H1 (cell line): Measurements from ENCODE around the gene HINT3. TPM values are rescaled to one million over a fixed set of nuclear protein-coding genes. Genes with fewer than 3 reads are reported as not detected.

Experiments used
- CTCF ChIA-PET: fragments of 300-600 bp; sonication (Branson Sonifier 250); formaldehyde crosslinking; loops from one replicate; lab custom pipeline; 2021; ENCODE audit not compliant: partially characterized antibody; lab: Charles Lee
- POLR2A ChIA-PET: fragments of 300-600 bp; sonication (Branson Sonifier 250); formaldehyde crosslinking; loops from one replicate; lab custom pipeline; 2021; ENCODE audit warnings: inconsistent platforms; ENCODE audit not compliant: partially characterized antibody; lab: Charles Lee
- DNase-seq, 2 experiments: peaks; one replicate each; pipeline versions ENCODE4 v3.0.0 to v3.0.0-alpha.2; 2010 to 2022; ENCODE audit warnings: low spot score in 2 of 2, low read depth in 1 of 2, mixed read lengths in 1 of 2
- FAIRE-seq: peaks from 2 replicates; lab custom pipeline; 2011; peaks lifted over from hg19 to GRCh38; lab: Jason Lieb, UNC
- H2AFZ ChIP-seq: 2 replicates; pipeline ENCODE4 v1.8.1; 2012; ENCODE audit warnings: low read length, inconsistent platforms
- H2AK5ac ChIP-seq: 2 replicates; pipeline ENCODE4 v1.6.1; 2013; ENCODE audit warnings: low read depth, low read length
- H2BK120ac ChIP-seq: replicated peaks from 2 replicates; pipeline ENCODE3; 2013; ENCODE audit warnings: low read depth, low read length, inconsistent platforms
- H2BK12ac ChIP-seq: 2 replicates; pipeline ENCODE4 v1.6.1; 2013; ENCODE audit warnings: low read depth, low read length
- H2BK15ac ChIP-seq: 2 replicates; pipeline ENCODE4 v1.6.1; 2013; ENCODE audit warnings: low read length
- H2BK20ac ChIP-seq: 2 replicates; pipeline ENCODE4 v1.6.1; 2013; ENCODE audit warnings: low read length
- H2BK5ac ChIP-seq: 2 replicates; pipeline ENCODE4 v1.6.1; 2013; ENCODE audit warnings: low read depth, low read length
- H3K14ac ChIP-seq: 2 replicates; pipeline ENCODE4 v1.6.1; 2013; ENCODE audit warnings: inconsistent platforms; ENCODE audit not compliant: insufficient read length
- H3K18ac ChIP-seq: 2 replicates; pipeline ENCODE4 v1.6.1; 2013; ENCODE audit warnings: low read length; ENCODE audit errors: extremely low read depth
- H3K23ac ChIP-seq: 2 replicates; pipeline ENCODE4 v1.6.1; 2013; ENCODE audit warnings: inconsistent platforms; ENCODE audit not compliant: insufficient read length
- H3K23me2 ChIP-seq: 2 replicates; pipeline ENCODE4 v1.6.1; 2013; ENCODE audit warnings: low read depth, low read length
- H3K27ac ChIP-seq: 2 replicates; pipeline ENCODE4 v1.6.1; 2011; ENCODE audit warnings: low read depth, low read length, inconsistent platforms
- H3K27me3 ChIP-seq, 4 experiments: replicated peaks in 1 of 4; 1 replicate in 1 of 4; 2 replicates in 3 of 4; pipeline versions ENCODE4 v1.6.1 to v1.8.1; 2011 to 2013; ENCODE audit warnings: low read length in 3 of 4, mild to moderate bottlenecking in 3 of 4, inconsistent platforms in 2 of 4, mixed read lengths in 2 of 4, moderate library complexity in 1 of 4; ENCODE audit not compliant: control insufficient read depth in 3 of 4, insufficient read depth in 3 of 4; ENCODE audit errors: extremely low read depth in 1 of 4
- H3K36me3 ChIP-seq, 4 experiments: 2 replicates each; pipeline versions ENCODE4 v1.6.1 to v1.8.1; 2011 to 2013; ENCODE audit warnings: mild to moderate bottlenecking in 4 of 4, low read length in 3 of 4, moderate library complexity in 2 of 4, control low read depth in 1 of 4, inconsistent platforms in 1 of 4; ENCODE audit not compliant: insufficient read depth in 4 of 4, control insufficient read depth in 2 of 4
- H3K4ac ChIP-seq: replicated peaks from 2 replicates; pipeline ENCODE3; 2013; ENCODE audit warnings: low read length, low read depth, mixed read lengths, inconsistent platforms; ENCODE audit not compliant: insufficient read length
- H3K4me1 ChIP-seq, 4 experiments: replicated peaks in 1 of 4; 1 replicate in 1 of 4; 2 replicates in 3 of 4; pipeline versions ENCODE4 v1.6.1 to v1.8.1; 2011 to 2013; ENCODE audit warnings: low read length in 3 of 4, inconsistent platforms in 2 of 4, mixed read lengths in 1 of 4; ENCODE audit not compliant: insufficient read depth in 4 of 4, control insufficient read depth in 3 of 4
- H3K4me2 ChIP-seq, 2 experiments: 2 replicates each; pipeline versions ENCODE4 v1.6.1 to v1.8.1; 2011 to 2013; ENCODE audit warnings: low read depth in 2 of 2, low read length in 2 of 2, control low read depth in 1 of 2, inconsistent platforms in 1 of 2, mild to moderate bottlenecking in 1 of 2; ENCODE audit not compliant: insufficient read depth in 1 of 2
- H3K4me3 ChIP-seq, 4 experiments: fragments of 200-600, 300-600 bp in 1 of 4; sonication (generic), shearing (Covaris generic), sonication (Bioruptor Twin) in 1 of 4; 2 replicates each; pipeline versions ENCODE4 v1.5.1 to v1.8.1; 2011 to 2016; ENCODE audit warnings: low read length in 4 of 4, low read depth in 3 of 4, control low read depth in 2 of 4, inconsistent platforms in 2 of 4, mild to moderate bottlenecking in 2 of 4, mixed read lengths in 1 of 4, moderate library complexity in 1 of 4; ENCODE audit not compliant: insufficient read depth in 2 of 4; ENCODE audit errors: extremely low read depth in 1 of 4
- H3K56ac ChIP-seq: replicated peaks from 2 replicates; pipeline ENCODE3; 2013; ENCODE audit warnings: low read depth, mild to moderate bottlenecking, mixed read lengths, low read length, inconsistent platforms; ENCODE audit not compliant: insufficient read length
- H3K79me1 ChIP-seq: 2 replicates; pipeline ENCODE4 v1.6.1; 2013; ENCODE audit warnings: low read depth, low read length, control low read depth
- H3K79me2 ChIP-seq, 2 experiments: 2 replicates each; pipeline versions ENCODE4 v1.6.1 to v1.8.1; 2012 to 2013; ENCODE audit warnings: low read length in 2 of 2, mild to moderate bottlenecking in 2 of 2, inconsistent platforms in 1 of 2; ENCODE audit not compliant: insufficient read depth in 2 of 2, control insufficient read depth in 1 of 2
- H3K9ac ChIP-seq, 4 experiments: replicated peaks in 1 of 4; 1 replicate in 1 of 4; 2 replicates in 3 of 4; pipeline versions ENCODE4 v1.6.1 to v1.8.1; 2011 to 2013; ENCODE audit warnings: low read depth in 3 of 4, low read length in 3 of 4, control low read depth in 2 of 4, mild to moderate bottlenecking in 2 of 4, moderate library complexity in 2 of 4, inconsistent platforms in 1 of 4; ENCODE audit errors: extremely low read depth in 1 of 4
- H3K9me3 ChIP-seq, 2 experiments: 2 replicates each; pipeline versions ENCODE4 v1.6.1 to v1.8.1; 2012 to 2013; ENCODE audit warnings: mild to moderate bottlenecking in 2 of 2, moderate library complexity in 2 of 2, control low read depth in 1 of 2, inconsistent platforms in 1 of 2, low read depth in 1 of 2, low read length in 1 of 2, mixed read lengths in 1 of 2; ENCODE audit not compliant: insufficient read depth in 2 of 2
- H4K20me1 ChIP-seq, 2 experiments: replicated peaks in 1 of 2; 2 replicates each; pipeline versions ENCODE3 to v1.8.1; 2011 to 2013; ENCODE audit warnings: inconsistent platforms in 2 of 2, low read length in 2 of 2, mild to moderate bottlenecking in 1 of 2; ENCODE audit not compliant: insufficient read depth in 2 of 2, control insufficient read depth in 1 of 2
- H4K5ac ChIP-seq: 2 replicates; pipeline ENCODE4 v1.6.1; 2013; ENCODE audit warnings: low read length, low read depth, mixed read lengths, inconsistent platforms; ENCODE audit not compliant: insufficient read length
- H4K8ac ChIP-seq: 2 replicates; pipeline ENCODE4 v1.8.0; 2013; ENCODE audit warnings: mild to moderate bottlenecking, moderate library complexity, low read length, inconsistent platforms; ENCODE audit not compliant: insufficient read depth; ENCODE audit errors: extremely low read depth
- H4K91ac ChIP-seq: replicated peaks from 2 replicates; pipeline ENCODE3; 2013; ENCODE audit warnings: low read length, mixed read lengths, inconsistent platforms; ENCODE audit not compliant: insufficient read length
- ASH2L ChIP-seq: fragments of 200-600, 300-600 bp; sonication (generic); IDR thresholded peaks from one replicate; pipeline ENCODE4 v1.7.1; 2017; ENCODE audit warnings: low read length
- BRCA1 ChIP-seq: IDR thresholded peaks from 2 replicates; pipeline ENCODE4 v1.6.1; 2012; ENCODE audit warnings: low read depth, low read length, improper control_type of control experiment
- CREB1 ChIP-seq: IDR thresholded peaks from 2 replicates; pipeline ENCODE4 v1.6.1; 2012; ENCODE audit warnings: inconsistent platforms
- CTBP2 ChIP-seq: IDR thresholded peaks from 2 replicates; pipeline ENCODE4 v1.7.0; 2011; ENCODE audit warnings: borderline replicate concordance, mild to moderate bottlenecking, moderate library complexity, mixed read lengths, low read length; ENCODE audit not compliant: insufficient read depth, insufficient read length
- RAD21 ChIP-seq, 2 experiments: IDR thresholded peaks in 1 of 2; conservative IDR thresholded peaks in 1 of 2; 2 replicates each; pipeline ENCODE4 v1.6.1; 2011; ENCODE audit warnings: low read depth in 2 of 2, low read length in 2 of 2, improper control_type of control experiment in 1 of 2, inconsistent platforms in 1 of 2, mild to moderate bottlenecking in 1 of 2, moderate library complexity in 1 of 2
- SIN3A ChIP-seq, 2 experiments: IDR thresholded peaks in 1 of 2; conservative IDR thresholded peaks in 1 of 2; 2 replicates each; pipeline ENCODE4 v1.6.1; 2011 to 2012; ENCODE audit warnings: low read length in 2 of 2, improper control_type of control experiment in 1 of 2, low read depth in 1 of 2, mild to moderate bottlenecking in 1 of 2
- TEAD4 ChIP-seq: IDR thresholded peaks from 2 replicates; pipeline ENCODE4 v1.6.1; 2012; ENCODE audit warnings: low read depth, low read length, inconsistent platforms, mixed read lengths
- WGBS, 2 experiments: shearing (Covaris generic) in 1 of 2; methylation state at CpG; one replicate each; pipeline versions ENCODE4 v1.1.6 to v1.1.7; 2013 to 2015; ENCODE audit warnings: low lambda C conversion rate in 2 of 2, mixed read lengths in 2 of 2, inconsistent platforms in 1 of 2, low coverage in 1 of 2, missing lambda C conversion rate in 1 of 2; ENCODE audit not compliant: insufficient replicate concordance in 2 of 2, insufficient coverage in 1 of 2, insufficient read length in 1 of 2; ENCODE audit errors: extremely low coverage in 1 of 2, missing lambda C conversion rate in 1 of 2; 5-methylcytosine and 5-hydroxymethylcytosine counted together
- polyA plus RNA-seq, 7 experiments: library from polyadenylated mRNA; depleted of rRNA in 3 of 7; stranded (reverse) in 5 of 7; unstranded in 2 of 7; fragments of >200 nt in 5 of 7; fragments of 200-250 nt in 2 of 7; gene quantifications; 1 replicate in 5 of 7; 2 replicates in 1 of 7; 4 replicates in 1 of 7; pipeline versions ENCODE4 v1.2.1 to v1.2.3, GENCODE V29; 2011 to 2013; ENCODE audit warnings: missing spikeins in 2 of 7, mixed read lengths in 2 of 7
- total RNA-seq: library from RNA; stranded (reverse); fragmentation: NEBNext Ultra II Directional; extraction: Animal tissue kit (Norgen Biotek cat#: 25700); gene quantifications from 2 replicates; pipeline ENCODE4 v1.2.1, GENCODE V29; 2021
- TF ChIP-seq, protein P1 (sequence below), 3 experiments: IDR thresholded peaks; 1 replicate in 2 of 3; 2 replicates in 1 of 3; pipeline versions ENCODE4 v1.5.1 to v1.6.1; 2011; ENCODE audit warnings: low read length in 3 of 3, mild to moderate bottlenecking in 3 of 3, inconsistent platforms in 2 of 3, low read depth in 1 of 3, moderate library complexity in 1 of 3; ENCODE audit not compliant: insufficient read depth in 1 of 3; ENCODE audit errors: control extremely low read depth in 1 of 3
- TF ChIP-seq, protein P2 (sequence below): IDR thresholded peaks from 2 replicates; pipeline ENCODE4 v1.6.1; 2012; ENCODE audit warnings: inconsistent platforms

The HINT3 gene
- total and polyA plus RNA-seq, 2 of the 8 experiments (the other 6 are each of a cell fraction or from before 2014, with no cell fraction given), result 1.2 to 7.8 TPM

DNA sequence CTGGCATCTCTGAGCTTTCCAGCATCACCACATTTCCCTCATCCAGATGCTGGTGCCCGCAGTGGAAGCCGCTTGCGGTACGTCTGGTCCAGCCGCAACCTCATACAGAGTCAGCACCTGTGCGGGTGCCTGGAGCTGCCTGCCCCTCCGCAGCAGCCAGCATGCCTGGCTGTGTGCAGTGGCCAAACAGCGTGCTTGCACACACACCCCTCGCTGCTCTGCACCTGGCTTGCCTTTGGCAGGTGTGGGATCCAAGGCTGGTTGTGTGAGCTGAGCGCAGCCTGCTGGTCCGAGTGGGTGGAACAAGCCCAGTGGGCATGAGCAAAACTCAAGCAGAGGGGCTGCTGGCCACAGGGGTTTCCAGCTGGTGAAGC, 3.1 kb upstream of the HINT3 start:
- H2BK15ac ChIP-seq, result peak overlapping the region; percentile 53; the same call in 1 of the 2 replicates
- H3K4ac ChIP-seq, result no peak overlapping the region
- FAIRE-seq (no peak), DNase-seq (peak in 1 of 2 experiments; percentile 69)
- 23% methylated on average over 11 of the region's 11 CpGs; no CpG with 5 or more reads in 1 of the 2 experiments for WGBS, 2 experiments
- H2AFZ ChIP-seq, result peak overlapping the region; percentile 99
- no peak overlapping the region for H3K18ac ChIP-seq
- peak overlapping the region; percentile 94 for H4K8ac ChIP-seq
- H3K23me2 ChIP-seq, result no peaks in the 10 kb centered on the region; the same call in 1 of the 2 replicates
- no peak overlapping the region for H2BK12ac ChIP-seq
- no peaks in the 10 kb centered on the region for H4K20me1 ChIP-seq
- H2BK20ac ChIP-seq, result no peak overlapping the region
- peaks cover 0 to 9% of the 10 kb centered on the region in 2 experiments; a peak in 1 of 4 replicates for H3K79me2 ChIP-seq
- CTCF ChIA-PET, result interaction anchor here (0.6 to 7.3 kb wide), 60 partner anchors 9 to 800 kb away, joined by 3 to 77 read pairs (median 5); partner anchors contain the start of genes NCOA7 and TPD52L1
- no peak overlapping the region for H3K27ac ChIP-seq
- no peak overlapping the region for H3K23ac ChIP-seq
- H3K14ac ChIP-seq, result no peak overlapping the region
- H2BK120ac ChIP-seq, result no peak overlapping the region
- H3K9me3 ChIP-seq, result no peaks in the 10 kb centered on the region
- POLR2A ChIA-PET, result interaction anchor here (0.9 to 1.3 kb wide), 3 partner anchors 33 to 172 kb away, joined by 3 read pairs; partner anchors contain the start of genes NCOA7 and TRMT11
- no peak overlapping the region for H2AK5ac ChIP-seq
- no peak overlapping the region for H3K9ac ChIP-seq
- H3K4me3 ChIP-seq, result peak overlapping the region in 3 of 4 experiments; percentile 10 to 50 (median 17); a peak in 5 of 8 replicates
- no peaks in the 10 kb centered on the region for H3K79me1 ChIP-seq
- peak overlapping the region in 1 of 2 experiments; percentile 66; a peak in 2 of 4 replicates for H3K4me2 ChIP-seq
- no peak overlapping the region for H2BK5ac ChIP-seq
- H3K56ac ChIP-seq, result no peak overlapping the region
- H3K27me3 ChIP-seq, result no peaks in the 10 kb centered on the region
- no peak overlapping the region for H4K5ac ChIP-seq
- H4K91ac ChIP-seq, result no peak overlapping the region
- peaks cover 0 to 9% (median 6%) of the 10 kb centered on the region in 4 experiments; a peak in 5 of 7 replicates for H3K4me1 ChIP-seq
- H3K36me3 ChIP-seq, result no peaks in the 10 kb centered on the region
- TF ChIP-seq RAD21 (IDR thresholded peaks at IDR 0.05 in 1 of 2, conservative IDR thresholded peaks at IDR 0.05 in 1 of 2; ENCODE audit: low read depth in 2 of 2, low read length in 2 of 2) (peak; percentile 88 to 92), CTBP2 (no peak), CREB1 (0 out of 2 replicates have a peak, but pooled peaks have one; percentile 32), BRCA1 (no peak), SIN3A (conservative IDR thresholded peaks at IDR 0.05 in 1 of 2, IDR thresholded peaks at IDR 0.05 in 1 of 2; ENCODE audit: low read depth in 1 of 2, low read length in 2 of 2) (0 out of 4 replicates have a peak, but pooled peaks of 1 of the 2 experiments have one; percentile 21), TEAD4 (0 out of 2 replicates have a peak, but pooled peaks have one; percentile 28), ASH2L (peak; percentile 21)
- TF ChIP-seq, protein P1, sequence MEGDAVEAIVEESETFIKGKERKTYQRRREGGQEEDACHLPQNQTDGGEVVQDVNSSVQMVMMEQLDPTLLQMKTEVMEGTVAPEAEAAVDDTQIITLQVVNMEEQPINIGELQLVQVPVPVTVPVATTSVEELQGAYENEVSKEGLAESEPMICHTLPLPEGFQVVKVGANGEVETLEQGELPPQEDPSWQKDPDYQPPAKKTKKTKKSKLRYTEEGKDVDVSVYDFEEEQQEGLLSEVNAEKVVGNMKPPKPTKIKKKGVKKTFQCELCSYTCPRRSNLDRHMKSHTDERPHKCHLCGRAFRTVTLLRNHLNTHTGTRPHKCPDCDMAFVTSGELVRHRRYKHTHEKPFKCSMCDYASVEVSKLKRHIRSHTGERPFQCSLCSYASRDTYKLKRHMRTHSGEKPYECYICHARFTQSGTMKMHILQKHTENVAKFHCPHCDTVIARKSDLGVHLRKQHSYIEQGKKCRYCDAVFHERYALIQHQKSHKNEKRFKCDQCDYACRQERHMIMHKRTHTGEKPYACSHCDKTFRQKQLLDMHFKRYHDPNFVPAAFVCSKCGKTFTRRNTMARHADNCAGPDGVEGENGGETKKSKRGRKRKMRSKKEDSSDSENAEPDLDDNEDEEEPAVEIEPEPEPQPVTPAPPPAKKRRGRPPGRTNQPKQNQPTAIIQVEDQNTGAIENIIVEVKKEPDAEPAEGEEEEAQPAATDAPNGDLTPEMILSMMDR (IDR thresholded peaks at IDR 0.05; ENCODE audit: control extremely low read depth in 1 of 3, insufficient read depth in 1 of 3, low read depth in 1 of 3, low read length in 3 of 3), result peak; percentile 81 to 84 (median 83)
- TF ChIP-seq, protein P2, sequence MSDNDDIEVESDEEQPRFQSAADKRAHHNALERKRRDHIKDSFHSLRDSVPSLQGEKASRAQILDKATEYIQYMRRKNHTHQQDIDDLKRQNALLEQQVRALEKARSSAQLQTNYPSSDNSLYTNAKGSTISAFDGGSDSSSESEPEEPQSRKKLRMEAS, result peak; percentile 79
